Gastrocnemius medialis (tissue), 4 donors: ENCODE measurements around the gene TMEM221. TPM values are rescaled to one million over a fixed set of nuclear protein-coding genes. Genes with fewer than 3 reads are reported as not detected.

Source experiments
- ATAC-seq, 2 donors: fragments of 150-250 bp; one replicate each; pipeline ENCODE4 v1.9.1; 2016
- DNase-seq, 2 donors: peaks; one replicate each; pipeline ENCODE4 v3.0.0-alpha.2; 2019
- H3K27ac ChIP-seq, 4 donors: fragments of 200-600 bp; sonication (generic); 1 replicate in 1 of 4; 2 replicates in 3 of 4; pipeline ENCODE4 v1.5.1; 2016 to 2018; ENCODE audit warnings: mild to moderate bottlenecking in 2 of 4, moderate library complexity in 1 of 4
- H3K27me3 ChIP-seq, 3 donors: fragments of 200-600 bp; sonication (generic) in 2 of 3; 1 replicate in 1 of 3; 2 replicates in 2 of 3; pipeline versions ENCODE4 v1.5.1 to v1.6.0; 2016 to 2019; ENCODE audit warnings: mild to moderate bottlenecking in 1 of 3, moderate library complexity in 1 of 3
- H3K36me3 ChIP-seq, 2 donors: fragments of 200-600 bp; sonication (generic) in 1 of 2; one replicate each; pipeline ENCODE4 v1.5.1; 2017 to 2018
- H3K4me1 ChIP-seq, 2 donors: fragments of 200-600 bp; sonication (generic) in 1 of 2; one replicate each; pipeline ENCODE4 v1.5.1; 2016 to 2017; ENCODE audit warnings: mild to moderate bottlenecking in 2 of 2
- H3K4me3 ChIP-seq, 4 donors: fragments of 200-600 bp; sonication (generic) in 3 of 4; 1 replicate in 1 of 4; 2 replicates in 3 of 4; pipeline ENCODE4 v1.5.1; 2016 to 2019; ENCODE audit warnings: mild to moderate bottlenecking in 2 of 4
- H3K9me3 ChIP-seq, 3 donors: fragments of 200-600 bp; sonication (generic) in 2 of 3; 1 replicate in 1 of 3; 2 replicates in 2 of 3; pipeline ENCODE4 v1.5.1; 2016 to 2019
- POLR2A ChIP-seq, 2 donors: fragments of 450-650 bp; IDR thresholded peaks; one replicate each; pipeline ENCODE4 v1.6.1; 2017; ENCODE audit warnings: antibody characterized with exemption in 2 of 2, mild to moderate bottlenecking in 2 of 2, moderate library complexity in 2 of 2
- in situ Hi-C, 4 donors: fragments of 200-750 bp; cut with MboI; loops; one replicate each; pipeline versions ENCODE4 v1.15.0 to v1.8.0; 2017; ENCODE audit warnings: low sequenced_read_pairs in 4 of 4
- intact Hi-C: fragments of 100-400 bp; cut with DNase I; formaldehyde crosslinking; loops from one replicate; pipeline ENCODE4 v1.15.1; 2023; ENCODE audit warnings: low total_unique reads
- total RNA-seq, 4 donors: library from RNA; depleted of rRNA; stranded (reverse); fragments of >200 nt; gene quantifications; one replicate each; pipeline versions ENCODE4 v1.1.0 to v1.2.3, GENCODE V29; 2016
- TF ChIP-seq, protein P1 (sequence below), 5 experiments: fragments of 450-650 bp in 3 of 5; fragments of 200-600 bp in 2 of 5; sonication (generic) in 2 of 5; IDR thresholded peaks in 4 of 5; conservative IDR thresholded peaks in 1 of 5; 1 replicate in 4 of 5; 2 replicates in 1 of 5; pipeline ENCODE4 v1.5.1; 2016 to 2019; ENCODE audit warnings: antibody characterized with exemption in 5 of 5, mild to moderate bottlenecking in 3 of 5, moderate library complexity in 3 of 5

TMEM221 gene
- not detected for total RNA-seq

- no peaks in the 10 kb centered on the region for H3K9me3 ChIP-seq
- TF ChIP-seq, protein P1, sequence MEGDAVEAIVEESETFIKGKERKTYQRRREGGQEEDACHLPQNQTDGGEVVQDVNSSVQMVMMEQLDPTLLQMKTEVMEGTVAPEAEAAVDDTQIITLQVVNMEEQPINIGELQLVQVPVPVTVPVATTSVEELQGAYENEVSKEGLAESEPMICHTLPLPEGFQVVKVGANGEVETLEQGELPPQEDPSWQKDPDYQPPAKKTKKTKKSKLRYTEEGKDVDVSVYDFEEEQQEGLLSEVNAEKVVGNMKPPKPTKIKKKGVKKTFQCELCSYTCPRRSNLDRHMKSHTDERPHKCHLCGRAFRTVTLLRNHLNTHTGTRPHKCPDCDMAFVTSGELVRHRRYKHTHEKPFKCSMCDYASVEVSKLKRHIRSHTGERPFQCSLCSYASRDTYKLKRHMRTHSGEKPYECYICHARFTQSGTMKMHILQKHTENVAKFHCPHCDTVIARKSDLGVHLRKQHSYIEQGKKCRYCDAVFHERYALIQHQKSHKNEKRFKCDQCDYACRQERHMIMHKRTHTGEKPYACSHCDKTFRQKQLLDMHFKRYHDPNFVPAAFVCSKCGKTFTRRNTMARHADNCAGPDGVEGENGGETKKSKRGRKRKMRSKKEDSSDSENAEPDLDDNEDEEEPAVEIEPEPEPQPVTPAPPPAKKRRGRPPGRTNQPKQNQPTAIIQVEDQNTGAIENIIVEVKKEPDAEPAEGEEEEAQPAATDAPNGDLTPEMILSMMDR (IDR thresholded peaks at IDR 0.05 in 4 of 5, conservative IDR thresholded peaks at IDR 0.05 in 1 of 5) = peak in 2 of 5 experiments; percentile 30 to 47
- TF ChIP-seq POLR2A (IDR thresholded peaks at IDR 0.05) = no peak
- peak in 1 of 2 donors; percentile 24 for DNase-seq
- H3K4me1 ChIP-seq = peaks cover 5 to 7% of the 10 kb centered on the region in 2 donors
- peak within 1 kb of the TSS; percentile 35 to 54 (median 43) for H3K4me3 ChIP-seq
- ATAC-seq = no peak
- H3K27ac ChIP-seq = no peak within 1 kb of the TSS
- H3K27me3 ChIP-seq = peaks cover 12 to 40% (median 15%) of the 10 kb centered on the region in 3 donors
- in situ Hi-C loops (no loop called here), intact Hi-C loops (no loop called here)
- no peaks in the 10 kb centered on the region for H3K36me3 ChIP-seq
These were observed at the start of gene TMEM221 for GRCh38 chr19:17448131-17448967. Gene TMEM221 (minus strand): TSS chr19:17448668. CDS start chr19:17448462, 206 bp downstream.

DNA sequence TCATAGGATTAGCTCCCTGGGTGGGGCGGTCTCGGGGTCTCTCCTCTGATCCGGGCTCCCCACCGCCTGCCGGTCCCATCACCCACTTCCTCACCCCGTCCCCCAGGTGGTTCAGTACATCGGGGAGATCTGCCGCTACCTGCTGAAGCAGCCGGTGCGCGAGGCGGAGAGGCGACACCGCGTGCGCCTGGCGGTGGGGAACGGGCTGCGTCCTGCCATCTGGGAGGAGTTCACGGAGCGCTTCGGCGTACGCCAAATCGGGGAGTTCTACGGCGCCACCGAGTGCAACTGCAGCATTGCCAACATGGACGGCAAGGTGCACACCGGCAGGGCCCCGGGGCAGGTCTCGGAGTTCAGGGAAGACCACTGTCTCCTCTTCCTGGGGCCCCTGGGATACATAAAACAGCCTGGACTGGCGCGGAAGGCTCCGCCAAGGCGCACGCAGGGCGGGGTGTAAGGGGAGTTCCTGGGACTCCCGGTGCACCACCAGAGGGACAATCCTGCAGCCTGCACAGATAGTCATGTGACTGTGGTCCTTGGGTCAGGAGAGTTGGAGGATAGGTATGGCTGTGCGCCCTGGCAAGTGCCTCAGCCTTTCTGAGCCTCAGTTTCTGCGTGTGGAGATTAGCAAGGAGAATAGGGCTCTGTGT lies 48.8 kb upstream of the TMEM221 start:
- intact Hi-C loops (no loop called here), in situ Hi-C loops (no loop called here)
- DNase-seq = no peak
- H3K4me3 ChIP-seq = no peak overlapping the region
- peaks cover 0 to 17% of the 10 kb centered on the region in 2 donors for H3K36me3 ChIP-seq
- TF ChIP-seq POLR2A (IDR thresholded peaks at IDR 0.05) = no peak
- TF ChIP-seq, protein P1 (IDR thresholded peaks at IDR 0.05 in 4 of 5, conservative IDR thresholded peaks at IDR 0.05 in 1 of 5) = no peak
- no peaks in the 10 kb centered on the region for H3K9me3 ChIP-seq
- peak overlapping the region in 1 of 4 donors; percentile 70 for H3K27ac ChIP-seq
- H3K4me1 ChIP-seq = peaks cover 0 to 7% of the 10 kb centered on the region in 2 donors
- no peak for ATAC-seq
- H3K27me3 ChIP-seq = no peaks in the 10 kb centered on the region

GRCh38 chr19:17496337-17496997 lies 48.0 kb upstream of the TMEM221 start:
- H3K4me3 ChIP-seq = no peak overlapping the region
- H3K4me1 ChIP-seq = peaks cover 0 to 7% of the 10 kb centered on the region in 2 donors
- intact Hi-C loops (loop anchor here (1.0 kb wide), 1 partner anchor 78 kb away; no protein-coding TSS in a partner anchor), in situ Hi-C loops (no loop called here)
- no peaks in the 10 kb centered on the region for H3K27me3 ChIP-seq
- peaks cover 0 to 17% of the 10 kb centered on the region in 2 donors for H3K36me3 ChIP-seq
- H3K27ac ChIP-seq = peak overlapping the region in 1 of 4 donors; percentile 54
- H3K9me3 ChIP-seq = no peaks in the 10 kb centered on the region
- DNase-seq = peak in 1 of 2 donors; percentile 61
- ATAC-seq = peak; percentile 64 to 78
- TF ChIP-seq, protein P1 (IDR thresholded peaks at IDR 0.05 in 4 of 5, conservative IDR thresholded peaks at IDR 0.05 in 1 of 5) = peak; percentile 77 to 91 (median 89)
- TF ChIP-seq POLR2A (IDR thresholded peaks at IDR 0.05) = no peak

DNA sequence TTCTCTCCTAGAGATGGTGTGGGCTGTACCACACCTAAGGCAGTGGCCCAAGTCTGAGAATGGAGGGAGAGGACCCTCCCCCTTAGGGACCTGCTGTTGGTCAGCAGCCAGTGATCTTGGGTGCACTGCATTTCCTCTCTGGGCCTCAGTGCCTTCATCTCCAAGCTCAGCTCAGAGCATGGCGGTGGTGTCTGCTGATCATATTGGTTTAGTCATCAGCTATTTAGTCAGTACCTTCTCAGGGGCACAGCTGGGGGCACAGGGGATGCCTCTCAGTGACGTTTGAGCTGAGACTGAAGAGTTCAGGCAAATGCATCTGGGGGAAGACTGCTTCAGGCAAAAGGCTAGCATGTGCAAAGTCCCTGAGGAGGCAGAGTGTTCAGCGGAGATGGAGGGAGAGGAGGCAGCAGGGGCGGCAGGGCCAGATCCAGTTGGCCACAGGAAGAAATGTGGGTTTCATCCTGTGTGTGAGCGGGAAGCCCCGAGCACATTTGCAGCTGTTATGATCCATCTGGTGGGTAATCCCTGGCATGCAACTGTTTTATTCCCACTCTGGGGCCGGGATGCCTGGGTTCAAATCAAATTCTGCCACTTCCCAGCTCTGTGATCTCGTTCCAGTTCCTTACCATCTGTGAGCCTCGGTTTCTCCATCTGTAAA lies 47.3 kb upstream of the TMEM221 start:
- Histone ChIP-seq H3K9me3 (no peaks in the 10 kb centered on the region), H3K4me3 (no peak overlapping the region), H3K4me1 (peaks cover 0 to 7% of the 10 kb centered on the region in 2 donors), H3K27me3 (no peaks in the 10 kb centered on the region), H3K36me3 (peaks cover 0 to 11% of the 10 kb centered on the region in 2 donors), H3K27ac (peak overlapping the region in 1 of 4 donors; percentile 54)
- intact Hi-C loops = loop anchor here (1.0 kb wide), 1 partner anchor 79 kb away; no protein-coding TSS in a partner anchor
- TF ChIP-seq, protein P1 (IDR thresholded peaks at IDR 0.05 in 4 of 5, conservative IDR thresholded peaks at IDR 0.05 in 1 of 5) = no peak
- TF ChIP-seq POLR2A (IDR thresholded peaks at IDR 0.05) = no peak
- ATAC-seq (no peak), DNase-seq (no peak)
- in situ Hi-C loops = no loop called here
